A673 (cell line): ENCODE results near the gene MPRIP. TPM values are rescaled to one million over a fixed set of nuclear protein-coding genes. Genes with fewer than 3 reads are reported as not detected.
"Not testable (repeated sequence)": the region's sequence is repeated elsewhere in the genome, so short reads cannot be mapped to it uniquely, and the experiment has no call there.

Source experiments
- Bru-seq: library from RNA; stranded (reverse); fragments of 400-500 nt; gene quantifications from one replicate; lab custom pipeline; 2021; lab: Mats Ljungman, UMichigan
- BruChase-seq, 2 experiments: library from RNA; stranded (reverse); fragments of 400-500 nt; gene quantifications; one replicate each; lab custom pipeline; 2021; lab: Mats Ljungman, UMichigan
- BruUV-seq: library from RNA; stranded (reverse); fragments of 400-500 nt; replicated peaks from 2 replicates; lab custom pipeline; 2021; lab: Mats Ljungman, UMichigan
- CTCF ChIA-PET: fragments of 300-600 bp; sonication (Branson Sonifier 250); formaldehyde crosslinking; loops from one replicate; lab custom pipeline; 2022; ENCODE audit warnings: antibody characterized with exemption; lab: Charles Lee
- POLR2A ChIA-PET: fragments of 300-600 bp; sonication (Branson Sonifier 250); formaldehyde crosslinking; loops from one replicate; lab custom pipeline; 2022; ENCODE audit warnings: antibody characterized with exemption; ENCODE audit not compliant: low non-redundant PET; lab: Charles Lee
- DNase-seq: peaks from one replicate; pipeline ENCODE4 v3.0.0-alpha.2; 2015; ENCODE audit warnings: low spot score
- H3K27ac ChIP-seq: fragments of 200-600 bp; sonication (generic); 2 replicates; pipeline ENCODE4 v1.5.1; 2016; ENCODE audit warnings: mixed run types, low read depth, mild to moderate bottlenecking, mixed read lengths, antibody characterized with exemption, low read length; ENCODE audit not compliant: poor library complexity, severe bottlenecking
- H3K27me3 ChIP-seq: fragments of 200-600 bp; sonication (generic); replicated peaks from 2 replicates; pipeline ENCODE4 v1.6.1; 2017; ENCODE audit warnings: mixed run types, low read depth, mild to moderate bottlenecking, mixed read lengths, antibody characterized with exemption, low read length; ENCODE audit not compliant: insufficient read depth, poor library complexity
- H3K36me3 ChIP-seq: fragments of 200-600 bp; sonication (generic); 2 replicates; pipeline ENCODE4 v1.6.1; 2016; ENCODE audit warnings: mixed run types, mild to moderate bottlenecking, mixed read lengths, antibody characterized with exemption, low read length; ENCODE audit not compliant: insufficient read depth, poor library complexity, severe bottlenecking
- H3K4me1 ChIP-seq: fragments of 200-600 bp; sonication (generic); 2 replicates; pipeline ENCODE4 v1.6.1; 2017; ENCODE audit warnings: mixed run types, mild to moderate bottlenecking, mixed read lengths, antibody characterized with exemption, low read length; ENCODE audit not compliant: insufficient read depth, poor library complexity, severe bottlenecking
- H3K4me3 ChIP-seq: fragments of 200-600 bp; sonication (generic); 2 replicates; pipeline ENCODE4 v1.5.1; 2016; ENCODE audit warnings: low read depth, mixed run types, mild to moderate bottlenecking, mixed read lengths, low read length; ENCODE audit not compliant: poor library complexity, severe bottlenecking
- H3K9me3 ChIP-seq: fragments of 200-600 bp; sonication (generic); 2 replicates; pipeline ENCODE4 v1.6.1; 2016; ENCODE audit warnings: mixed run types, low read depth, mild to moderate bottlenecking, mixed read lengths, antibody characterized with exemption, low read length; ENCODE audit not compliant: poor library complexity, severe bottlenecking
- CTCF ChIP-seq: fragments of 300-800, 200-600 bp; sonication (generic); conservative IDR thresholded peaks from 2 replicates; pipeline ENCODE4 v1.5.1; 2017; ENCODE audit warnings: low read depth, mild to moderate bottlenecking, antibody characterized with exemption, low read length, moderate library complexity, mixed read lengths
- EZH2 ChIP-seq: fragments of 200-600 bp; sonication (generic); IDR thresholded peaks from 2 replicates; pipeline ENCODE4 v1.6.1; 2017; ENCODE audit warnings: borderline replicate concordance, low read depth, mild to moderate bottlenecking, mixed read lengths, antibody characterized with exemption, low read length; ENCODE audit not compliant: poor library complexity, severe bottlenecking
- intact Hi-C: fragments of 100-400 bp; cut with micrococcal nuclease; formaldehyde crosslinking; loops from one replicate; pipeline ENCODE4 v1.10.0; 2022; ENCODE audit not compliant: unreplicated experiment
- long read RNA-seq: library from polyadenylated mRNA; stranded (forward); transcript quantifications from one replicate; pipeline ENCODE4 v2.0.0, GENCODE V29; 2022
- total RNA-seq: library from RNA; stranded (reverse); gene quantifications from 2 replicates; pipeline ENCODE4 v1.2.3, GENCODE V29; 2021

The MPRIP gene
- 290 and 302 TPM in 2 replicates for total RNA-seq
- percentile 82 among the genes with signal in this experiment for Bru-seq, nascent RNA
- percentile 85 among the genes with signal in this experiment for BruChase-seq, experiment 1, labeled RNA remaining after a 2-hour chase
- BruChase-seq, experiment 2, labeled RNA remaining after a 6-hour chase, result percentile 91 among the genes with signal in this experiment
- long read RNA-seq, full-length matches to known transcripts, result 59 of 152 reads
- long read RNA-seq, partial matches to known transcripts, result 51 of 152 reads
- long read RNA-seq, other reads (novel, unspliced or antisense), result 42 of 152 reads

DNA sequence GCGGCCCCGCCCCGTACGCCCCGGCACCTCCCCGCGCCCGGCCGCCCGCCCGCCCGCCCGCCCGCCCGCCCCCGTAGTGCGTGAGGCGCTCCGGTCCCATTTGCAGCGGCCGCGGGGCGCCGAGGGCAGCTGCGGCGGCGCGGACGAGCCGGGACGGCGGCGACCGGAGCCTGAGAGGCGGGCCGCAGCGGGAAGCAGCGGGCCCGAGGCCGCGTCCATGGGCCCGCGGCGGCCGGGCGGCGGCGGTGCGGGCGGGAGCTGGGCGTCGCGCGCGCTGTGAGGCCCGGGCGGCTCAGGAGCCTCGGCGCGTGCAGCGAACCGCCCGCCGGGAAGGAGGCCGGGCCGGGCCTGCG is at the start of gene MPRIP:
TSS of gene MPRIP (plus strand) at position 74 of the 353 bp plus-strand sequence. CDS start 392 bp downstream, outside the sequence.
- BruUV-seq, result no TSS peak
- Histone ChIP-seq H3K27me3 (no peaks in the 10 kb centered on the region), H3K36me3 (peaks cover 7% of the 10 kb centered on the region), H3K4me3 (peak within 1 kb of the TSS; percentile 88), H3K9me3 (no peaks in the 10 kb centered on the region), H3K4me1 (peaks cover 30% of the 10 kb centered on the region), H3K27ac (peak within 1 kb of the TSS; percentile 75)
- DNase-seq, result no peak
- CTCF ChIA-PET, result no interaction called here
- intact Hi-C loops, result no loop called here
- TF ChIP-seq EZH2, result no peak
- TF ChIP-seq CTCF, result no peak
- POLR2A ChIA-PET, result interaction anchor here (0.7 kb wide), 1 partner anchor 426 kb away, joined by 4 read pairs; no protein-coding TSS in a partner anchor

DNA sequence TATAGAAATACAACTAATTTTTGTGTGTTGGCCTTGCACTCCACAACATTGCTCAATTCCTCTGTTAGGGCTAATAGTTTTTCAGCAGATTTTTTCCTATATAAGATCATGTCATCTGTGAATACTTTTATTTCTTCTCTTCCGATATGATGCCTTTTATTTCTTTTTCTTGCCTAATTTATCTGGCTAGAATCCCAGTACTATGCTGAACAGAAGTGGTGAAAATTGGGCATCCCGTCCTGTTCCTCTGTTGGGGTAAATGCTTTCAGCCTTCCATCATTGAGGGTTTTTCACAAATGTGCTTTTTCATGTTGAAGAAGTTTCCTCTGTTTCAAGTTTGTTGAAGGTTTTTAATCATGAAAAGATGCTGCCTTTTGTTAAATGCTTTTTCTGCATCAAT is 47.6 kb upstream of the MPRIP start:
- Histone ChIP-seq H3K36me3 (no peaks in the 10 kb centered on the region), H3K27ac (no peak overlapping the region), H3K4me1 (no peaks in the 10 kb centered on the region), H3K9me3 (no peaks in the 10 kb centered on the region), H3K4me3 (no peak overlapping the region), H3K27me3 (no peaks in the 10 kb centered on the region)
- ChIA-PET POLR2A (no interaction called here), CTCF (no interaction called here)
- BruUV-seq, result no TSS peak
- TF ChIP-seq CTCF (no peak), EZH2 (no peak)
- DNase-seq, result no peak
- intact Hi-C loops, result loop anchor here (5.0 kb wide), 1 partner anchor 457 kb away; no protein-coding TSS in a partner anchor

DNA sequence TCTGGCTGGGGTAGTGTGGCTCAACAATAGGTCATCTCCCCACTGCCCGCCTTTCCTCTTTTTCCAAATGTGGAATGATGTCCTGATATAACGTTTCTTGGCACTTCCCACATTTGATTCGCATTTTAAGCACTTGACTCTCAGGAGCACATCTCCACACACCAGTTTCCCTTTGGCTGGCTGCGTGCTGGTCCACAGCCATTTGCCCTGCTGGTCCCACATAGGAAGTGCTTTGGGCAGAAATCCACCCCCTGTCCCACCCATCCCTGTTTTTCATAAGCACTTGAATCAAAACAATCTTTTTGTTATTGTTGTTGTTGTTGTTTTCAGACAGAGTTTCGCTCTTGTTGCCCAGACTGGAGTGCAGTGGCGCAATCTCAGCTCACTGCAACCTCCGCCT is 46.3 kb upstream of the MPRIP start:
- no peaks in the 10 kb centered on the region for H3K36me3 ChIP-seq
- no peak for DNase-seq
- CTCF ChIA-PET, result no interaction called here
- POLR2A ChIA-PET, result no interaction called here
- H3K4me3 ChIP-seq, result no peak overlapping the region
- no peaks in the 10 kb centered on the region for H3K9me3 ChIP-seq
- no peaks in the 10 kb centered on the region for H3K4me1 ChIP-seq
- intact Hi-C loops, result no loop called here
- H3K27me3 ChIP-seq, result no peaks in the 10 kb centered on the region
- no TSS peak for BruUV-seq
- H3K27ac ChIP-seq, result no peak overlapping the region
- TF ChIP-seq CTCF (no peak), EZH2 (no peak)

DNA sequence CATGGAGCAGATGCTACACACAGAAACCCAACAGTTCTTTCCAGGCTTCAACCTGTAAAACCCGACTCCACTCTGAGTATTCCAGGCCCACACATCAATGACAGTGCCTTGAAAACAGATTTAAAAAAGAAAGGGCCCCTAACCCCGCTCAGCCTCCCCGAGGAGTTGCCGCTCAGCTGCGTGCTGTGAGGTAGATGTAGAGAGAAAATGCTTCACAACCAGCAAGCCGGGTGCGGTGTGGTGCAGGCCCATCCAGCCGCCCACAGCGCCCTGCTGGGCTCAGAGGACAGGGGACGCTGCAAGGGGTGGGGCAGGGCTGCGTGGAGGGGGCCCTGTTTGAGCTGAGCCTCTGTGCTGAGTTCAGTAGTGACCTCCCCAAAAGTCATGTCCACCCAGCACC is 45.5 kb upstream of the MPRIP start:
- DNase-seq, CTCF ChIA-PET, H3K36me3 ChIP-seq, H3K27ac ChIP-seq, intact Hi-C loops, H3K27me3 ChIP-seq, BruUV-seq, H3K4me1 ChIP-seq, H3K4me3 ChIP-seq, H3K9me3 ChIP-seq, POLR2A ChIA-PET: not testable (repeated sequence)
